Peyer's patch (tissue), 4 donors: ENCODE measurements around the gene RNLS.

Experiments
- CTCF ChIP-seq, 6 experiments: fragments of 450-650 bp in 4 of 6; fragments of 200-600 bp in 2 of 6; sonication (generic) in 1 of 6; IDR thresholded peaks; one replicate each; pipeline ENCODE4 v1.5.1; 2017 to 2019; ENCODE audit warnings: antibody characterized with exemption in 6 of 6, mild to moderate bottlenecking in 3 of 6, moderate library complexity in 1 of 6
- POLR2A ChIP-seq, 2 donors: fragments of 450-650 bp; IDR thresholded peaks; one replicate each; pipeline ENCODE4 v1.5.1; 2017; ENCODE audit warnings: antibody characterized with exemption in 2 of 2, mild to moderate bottlenecking in 2 of 2, moderate library complexity in 2 of 2

- TF ChIP-seq CTCF (IDR thresholded peaks at IDR 0.05) (no peak), POLR2A (IDR thresholded peaks at IDR 0.05) (no peak)
These were observed 88.6 kb downstream of the RNLS start for GRCh38 chr10:88494537-88494936.
